Right kidney (tissue), 1 donor: ENCODE results near the gene NMNAT3.

Experiments
- DNase-seq: peaks from one replicate; pipeline ENCODE4 v3.0.0-alpha.2; 2016

NMNAT3 gene

GRCh38 chr3:139521144-139521543 lies 156.6 kb downstream of the NMNAT3 start:
- DNase-seq: no peak

DNA sequence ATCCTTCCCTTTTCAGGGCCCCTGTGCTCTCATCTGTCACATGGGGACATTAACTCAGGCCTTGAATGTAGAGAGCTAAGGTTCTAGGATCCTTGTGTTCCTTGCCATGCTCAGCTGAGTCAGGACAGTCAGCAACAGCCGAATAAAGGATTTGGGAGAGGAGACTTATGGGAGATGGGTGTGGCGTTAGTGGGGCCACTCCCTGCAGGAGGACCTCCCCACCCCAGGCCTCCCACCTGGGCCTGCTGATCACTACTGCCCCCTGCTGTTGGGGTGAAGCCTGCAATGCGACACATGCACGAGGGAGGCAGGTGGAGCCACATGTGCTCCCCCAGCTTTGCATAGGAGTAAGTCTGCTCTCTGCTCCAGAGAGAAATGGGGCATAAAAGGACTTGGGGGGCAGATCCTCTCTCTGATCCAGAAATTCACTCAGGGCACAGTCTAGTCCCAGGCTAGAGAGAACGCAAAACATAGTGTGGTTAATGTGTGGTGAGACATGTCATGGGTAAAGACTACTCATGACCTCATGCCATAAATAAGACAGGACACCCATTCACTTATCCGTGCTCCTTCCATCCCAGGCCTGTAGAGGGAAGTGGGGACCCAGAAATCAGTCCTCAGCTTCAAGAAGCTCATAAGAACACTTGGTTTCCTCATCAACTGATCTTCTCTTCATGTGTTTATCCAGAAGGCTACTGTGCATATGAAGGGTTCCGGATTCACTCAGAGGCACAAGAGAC lies 157.6 kb downstream of the NMNAT3 start:
- no peak for DNase-seq

DNA sequence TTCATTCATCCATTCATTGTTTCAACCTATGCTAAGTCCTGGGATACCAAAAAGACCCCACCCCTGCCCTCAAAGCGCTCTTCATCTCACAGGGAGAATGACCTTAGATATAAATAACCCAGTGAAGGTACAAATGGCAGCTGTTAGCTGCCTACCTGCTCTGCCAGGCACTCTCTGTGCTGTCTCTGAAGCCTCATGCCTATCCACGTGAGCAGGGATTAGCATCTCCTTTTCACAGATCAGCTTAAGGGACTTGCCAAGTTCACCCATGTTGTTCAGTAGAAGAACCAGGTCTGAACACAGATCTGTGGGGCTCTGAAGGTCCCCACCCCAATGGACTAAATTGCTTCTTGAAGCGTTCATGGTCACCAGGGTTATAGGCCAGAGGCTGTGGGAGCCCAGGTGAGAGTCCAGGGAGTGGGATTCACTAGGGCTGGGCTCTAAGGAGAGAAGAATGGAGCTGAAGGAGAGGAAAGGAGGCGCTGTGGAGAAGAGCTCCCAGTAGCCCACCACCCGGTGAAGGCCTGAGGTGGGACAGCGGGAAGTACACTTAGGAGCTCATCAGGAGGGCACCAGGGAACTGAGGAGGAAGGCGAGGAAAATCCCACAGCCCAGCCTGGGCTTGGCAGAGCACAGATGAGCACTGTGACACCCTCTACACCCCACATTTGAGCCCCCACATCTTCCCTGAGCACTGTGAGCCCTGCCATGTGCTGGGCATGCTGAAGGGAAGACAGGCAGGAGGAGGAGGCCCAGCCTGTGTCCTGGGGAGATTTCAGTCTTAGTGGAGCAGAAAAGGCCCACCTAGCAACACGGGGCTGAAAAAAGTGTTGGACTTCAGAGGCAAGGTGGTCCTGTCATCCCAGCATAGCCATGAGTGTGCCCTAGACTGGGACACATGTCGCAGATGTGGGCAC lies 158.6 kb downstream of the NMNAT3 start:
- DNase-seq: no peak

- DNase-seq: no peak
Observed at GRCh38 chr3:139518306-139518705, 159.5 kb downstream of the NMNAT3 start.

DNA sequence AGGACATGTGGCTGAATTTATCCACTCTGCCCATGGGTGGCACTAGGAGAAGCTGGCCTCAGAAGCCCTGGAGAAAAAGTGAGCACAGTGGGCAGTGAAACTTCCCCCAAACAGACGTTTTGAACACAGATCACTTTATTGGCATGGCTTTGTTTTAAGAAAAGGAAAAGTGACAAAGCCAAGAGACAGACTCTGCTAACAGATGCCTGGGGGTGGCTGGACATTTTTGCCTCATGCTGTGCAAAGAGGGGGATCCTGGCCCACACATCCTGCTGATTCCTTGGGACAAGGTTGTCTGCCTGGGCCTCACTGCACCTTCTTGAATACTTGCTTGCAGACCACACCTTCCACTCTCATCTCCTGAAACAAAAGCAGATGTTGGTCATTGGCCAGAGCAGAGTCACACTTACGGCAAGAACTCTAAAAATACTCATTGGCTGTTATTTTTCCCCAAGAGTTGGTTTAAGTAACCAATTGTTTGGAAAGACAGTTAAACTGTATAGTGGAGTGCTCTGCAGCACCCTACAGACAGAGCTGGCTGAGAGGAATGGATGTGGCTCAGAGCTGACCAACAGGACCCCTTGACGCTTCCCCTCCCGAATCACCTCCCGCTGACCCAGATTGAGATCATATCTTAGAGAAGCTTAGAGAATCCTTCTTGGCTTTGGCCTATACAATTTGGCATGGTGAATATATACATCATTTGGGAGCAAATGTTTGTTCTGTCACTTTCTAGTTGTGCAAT lies 160.3 kb downstream of the NMNAT3 start:
- DNase-seq: no peak

DNA sequence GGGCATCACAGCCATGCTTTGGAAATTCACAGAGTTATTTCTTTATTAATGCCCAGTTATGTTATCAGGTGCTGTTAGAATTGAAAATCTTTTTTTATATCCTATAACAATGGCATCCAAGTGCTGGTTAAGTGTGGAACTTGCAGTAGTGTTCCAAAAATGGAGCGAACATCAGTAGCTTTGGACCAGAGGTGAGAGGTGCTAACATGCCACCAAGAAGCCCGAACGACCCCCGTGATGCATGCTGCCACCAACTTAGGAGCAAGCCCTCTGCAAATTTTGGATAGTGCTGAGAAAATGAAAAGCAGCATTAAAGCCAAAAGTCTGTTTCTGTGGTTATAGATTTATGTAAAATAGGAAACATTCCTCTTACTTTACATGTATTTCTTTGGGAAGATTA lies 163.0 kb downstream of the NMNAT3 start:
- DNase-seq: no peak
